Heart left ventricle (tissue), 13 donors: ENCODE measurements around the gene BAX.

Experiments used
- CTCF ChIP-seq, 12 donors: fragments of 200-600 bp; sonication (generic) in 4 of 12; IDR thresholded peaks; one replicate each; pipeline versions ENCODE4 v1.5.0 to v1.8.0; 2018 to 2022; ENCODE audit warnings: antibody characterized with exemption in 12 of 12, mild to moderate bottlenecking in 5 of 12
- POLR2A ChIP-seq, 2 donors: fragments of 450-650 bp; IDR thresholded peaks; one replicate each; pipeline ENCODE4 v1.6.1; 2017; ENCODE audit warnings: antibody characterized with exemption in 2 of 2, mild to moderate bottlenecking in 2 of 2, moderate library complexity in 2 of 2
- donor health status: ischemic (EF 13 %, LVEDD 7.1; RV severe dilation, severe dysfunction).
- donor health status: DM: no; HTN: yes; CAD: no.
- donor health status: DM: no; HTN: no; CAD: no.
- donor health status: ischemic (EF 25% LVEDD 6.9; RV normal size, moderate dysfunction).
- donor health status: ischemic (EF 25% LVEDD 5.7; RV mildly dilated, moderate dysfunction).
- donor health status: ischemic (EF 35%, LVEDD 5.7; RV mildly dilated, moderate dysfunction).
- donor health status: nonischemic (EF 11% LVEDD 7.7; RV severe dilation, severe dysfunction).
- donor health status: DM: yes; HTN: yes; CAD: no.
- donor health status: PGD.
- donor health status: ischemic (EF 29% LVEDD 5.4; RV normal size, mild dysfunction).
- donor health status: nonischemic (EF 23%, LVEDD 6.1; RV moderate dilation, normal function).

- no peak for TF ChIP-seq POLR2A (IDR thresholded peaks at IDR 0.05)
- TF ChIP-seq CTCF (IDR thresholded peaks at IDR 0.05), result no peak
Measured at GRCh38 chr19:48922548-48923490, 31.9 kb upstream of the BAX start.
